ENCODE results near the gene ANAPC10. TPM values are rescaled to one million over a fixed set of nuclear protein-coding genes. Genes with fewer than 3 reads are reported as not detected.

The ANAPC10 gene
- total RNA-seq, 4 donors from 2014 or later: 17.7 to 33.6 (median 24.9) TPM

GRCh38 chr4:145107126-145107525 lies 9.1 kb upstream of the ANAPC10 start:
- in situ Hi-C loops (cut with MboI; ENCODE audit: low sequenced_read_pairs in 4 of 4): loop anchor here in 2 of 4 donors (10.0 to 25.0 kb wide), 2 partner anchors 48 to 1570 kb away; no protein-coding TSS in a partner anchor
- H3K9me3 ChIP-seq: no peaks in the 10 kb centered on the region
- H3K27ac ChIP-seq: no peak overlapping the region
- DNase-seq (no peak), ATAC-seq (no peak)
- H3K4me3 ChIP-seq: no peak overlapping the region
- H3K27me3 ChIP-seq: no peaks in the 10 kb centered on the region
- no peak for TF ChIP-seq POLR2A (IDR thresholded peaks at IDR 0.05)
- no peak for TF ChIP-seq CTCF (IDR thresholded peaks at IDR 0.05 in 4 of 5, conservative IDR thresholded peaks at IDR 0.05 in 1 of 5)
- H3K4me1 ChIP-seq: peaks cover 0 to 7% of the 10 kb centered on the region in 2 donors
- peaks cover 0 to 77% of the 10 kb centered on the region in 2 donors for H3K36me3 ChIP-seq
- intact Hi-C loops (cut with DNase I; ENCODE audit: low total_unique reads): no loop called here

- H3K4me1 ChIP-seq: peaks cover 22 to 38% of the 10 kb centered on the region in 2 donors
- in situ Hi-C loops (cut with MboI; ENCODE audit: low sequenced_read_pairs in 4 of 4): loop anchor here in 2 of 4 donors (10.0 to 25.0 kb wide), 2 partner anchors 51 to 1566 kb away; no protein-coding TSS in a partner anchor
- H3K27ac ChIP-seq: no peak overlapping the region
- H3K36me3 ChIP-seq: peaks cover 0 to 41% of the 10 kb centered on the region in 2 donors
- no peak overlapping the region for H3K4me3 ChIP-seq
- H3K27me3 ChIP-seq: no peaks in the 10 kb centered on the region
- intact Hi-C loops (cut with DNase I; ENCODE audit: low total_unique reads): no loop called here
- TF ChIP-seq CTCF (IDR thresholded peaks at IDR 0.05 in 4 of 5, conservative IDR thresholded peaks at IDR 0.05 in 1 of 5) (no peak), POLR2A (IDR thresholded peaks at IDR 0.05) (no peak)
- DNase-seq: no peak
- no peaks in the 10 kb centered on the region for H3K9me3 ChIP-seq
- ATAC-seq: no peak
Observed at GRCh38 chr4:145103496-145103895, 5.5 kb upstream of the ANAPC10 start.

- H3K27ac ChIP-seq: no peak overlapping the region
- no peak overlapping the region for H3K4me3 ChIP-seq
- no peaks in the 10 kb centered on the region for H3K9me3 ChIP-seq
- ATAC-seq (no peak), DNase-seq (no peak)
- in situ Hi-C loops (cut with MboI; ENCODE audit: low sequenced_read_pairs in 4 of 4): loop anchor here in 2 of 4 donors (10.0 to 25.0 kb wide), 2 partner anchors 52 to 1565 kb away; no protein-coding TSS in a partner anchor
- H3K36me3 ChIP-seq: peaks cover 0 to 33% of the 10 kb centered on the region in 2 donors
- TF ChIP-seq POLR2A (IDR thresholded peaks at IDR 0.05) (no peak), CTCF (IDR thresholded peaks at IDR 0.05 in 4 of 5, conservative IDR thresholded peaks at IDR 0.05 in 1 of 5) (no peak)
- no peaks in the 10 kb centered on the region for H3K27me3 ChIP-seq
- intact Hi-C loops (cut with DNase I; ENCODE audit: low total_unique reads): no loop called here
- H3K4me1 ChIP-seq: peaks cover 22 to 38% of the 10 kb centered on the region in 2 donors
Observed at GRCh38 chr4:145102619-145103018, 4.6 kb upstream of the ANAPC10 start.

- peaks cover 33 to 43% of the 10 kb centered on the region in 2 donors for H3K4me1 ChIP-seq
- intact Hi-C loops (cut with DNase I; ENCODE audit: low total_unique reads): no loop called here
Observed at GRCh38 chr4:145101091-145101490, 3.1 kb upstream of the ANAPC10 start.

More at GRCh38 chr4:145101091-145101490, 3.1 kb upstream of the ANAPC10 start:
- H3K27me3 ChIP-seq: no peaks in the 10 kb centered on the region
- DNase-seq: no peak
- no peak for TF ChIP-seq POLR2A (IDR thresholded peaks at IDR 0.05)
- no peak for TF ChIP-seq CTCF (IDR thresholded peaks at IDR 0.05 in 4 of 5, conservative IDR thresholded peaks at IDR 0.05 in 1 of 5)
- peaks cover 0 to 18% of the 10 kb centered on the region in 2 donors for H3K36me3 ChIP-seq
- no peak for ATAC-seq
- no peaks in the 10 kb centered on the region for H3K9me3 ChIP-seq
- H3K27ac ChIP-seq: no peak overlapping the region
- H3K4me3 ChIP-seq: no peak overlapping the region
- in situ Hi-C loops (cut with MboI; ENCODE audit: low sequenced_read_pairs in 4 of 4): loop anchor here in 2 of 4 donors (10.0 to 25.0 kb wide), 2 partner anchors 54 to 1564 kb away; no protein-coding TSS in a partner anchor
